ENCODE measurements around the gene HEATR3. TPM values are rescaled to one million over a fixed set of nuclear protein-coding genes. Genes with fewer than 3 reads are reported as not detected.

Gene HEATR3
- total RNA-seq, 2 donors from 2014 or later, result 18.1 to 26.9 TPM

GRCh38 chr16:50102051-50102746 lies 36.4 kb downstream of the HEATR3 start:
- Histone ChIP-seq H3K9ac (ENCODE audit: low read depth in 2 of 2, low read length in 2 of 2) (no peak overlapping the region), H3K4me1 (no peaks in the 10 kb centered on the region), H3K27me3 (no peaks in the 10 kb centered on the region), H3K36me3 (peaks cover 3% of the 10 kb centered on the region), H3K27ac (no peak overlapping the region), H3K9me3 (no peaks in the 10 kb centered on the region), H3K4me3 (no peak overlapping the region)
- TF ChIP-seq, protein P1, sequence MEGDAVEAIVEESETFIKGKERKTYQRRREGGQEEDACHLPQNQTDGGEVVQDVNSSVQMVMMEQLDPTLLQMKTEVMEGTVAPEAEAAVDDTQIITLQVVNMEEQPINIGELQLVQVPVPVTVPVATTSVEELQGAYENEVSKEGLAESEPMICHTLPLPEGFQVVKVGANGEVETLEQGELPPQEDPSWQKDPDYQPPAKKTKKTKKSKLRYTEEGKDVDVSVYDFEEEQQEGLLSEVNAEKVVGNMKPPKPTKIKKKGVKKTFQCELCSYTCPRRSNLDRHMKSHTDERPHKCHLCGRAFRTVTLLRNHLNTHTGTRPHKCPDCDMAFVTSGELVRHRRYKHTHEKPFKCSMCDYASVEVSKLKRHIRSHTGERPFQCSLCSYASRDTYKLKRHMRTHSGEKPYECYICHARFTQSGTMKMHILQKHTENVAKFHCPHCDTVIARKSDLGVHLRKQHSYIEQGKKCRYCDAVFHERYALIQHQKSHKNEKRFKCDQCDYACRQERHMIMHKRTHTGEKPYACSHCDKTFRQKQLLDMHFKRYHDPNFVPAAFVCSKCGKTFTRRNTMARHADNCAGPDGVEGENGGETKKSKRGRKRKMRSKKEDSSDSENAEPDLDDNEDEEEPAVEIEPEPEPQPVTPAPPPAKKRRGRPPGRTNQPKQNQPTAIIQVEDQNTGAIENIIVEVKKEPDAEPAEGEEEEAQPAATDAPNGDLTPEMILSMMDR (IDR thresholded peaks at IDR 0.05), result no peak
- intact Hi-C loops (cut with DNase I), result no loop called here
- DNase-seq, result no peak

DNA sequence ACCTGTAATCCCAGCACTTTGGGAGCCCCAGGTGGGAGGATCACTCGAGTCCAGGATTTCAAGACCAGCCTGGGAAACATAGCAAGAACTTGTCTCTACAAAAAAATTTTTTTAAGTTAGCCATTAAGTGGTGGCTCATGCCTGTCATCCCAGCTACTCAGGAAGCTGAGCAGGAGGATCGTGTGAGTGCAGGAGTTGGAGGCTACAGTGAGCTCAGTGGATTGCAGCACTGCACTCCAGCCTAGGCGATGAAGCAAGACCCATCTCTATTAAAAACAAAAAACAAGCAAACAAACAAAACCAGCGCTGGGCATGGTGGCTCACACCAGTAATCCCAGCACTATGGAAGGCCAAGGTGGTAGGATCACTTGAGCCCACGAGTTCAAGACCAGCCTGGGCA lies 38.0 kb downstream of the HEATR3 start:
- Histone ChIP-seq H3K4me1 (no peaks in the 10 kb centered on the region), H3K27ac (no peak overlapping the region), H3K4me3 (no peak overlapping the region), H3K27me3 (no peaks in the 10 kb centered on the region), H3K36me3 (peaks cover 3% of the 10 kb centered on the region), H3K9me3 (no peaks in the 10 kb centered on the region), H3K9ac (ENCODE audit: low read depth in 2 of 2, low read length in 2 of 2) (no peak overlapping the region)
- DNase-seq, result no peak
- intact Hi-C loops (cut with DNase I), result no loop called here
- TF ChIP-seq, protein P1 (IDR thresholded peaks at IDR 0.05), result no peak

DNA sequence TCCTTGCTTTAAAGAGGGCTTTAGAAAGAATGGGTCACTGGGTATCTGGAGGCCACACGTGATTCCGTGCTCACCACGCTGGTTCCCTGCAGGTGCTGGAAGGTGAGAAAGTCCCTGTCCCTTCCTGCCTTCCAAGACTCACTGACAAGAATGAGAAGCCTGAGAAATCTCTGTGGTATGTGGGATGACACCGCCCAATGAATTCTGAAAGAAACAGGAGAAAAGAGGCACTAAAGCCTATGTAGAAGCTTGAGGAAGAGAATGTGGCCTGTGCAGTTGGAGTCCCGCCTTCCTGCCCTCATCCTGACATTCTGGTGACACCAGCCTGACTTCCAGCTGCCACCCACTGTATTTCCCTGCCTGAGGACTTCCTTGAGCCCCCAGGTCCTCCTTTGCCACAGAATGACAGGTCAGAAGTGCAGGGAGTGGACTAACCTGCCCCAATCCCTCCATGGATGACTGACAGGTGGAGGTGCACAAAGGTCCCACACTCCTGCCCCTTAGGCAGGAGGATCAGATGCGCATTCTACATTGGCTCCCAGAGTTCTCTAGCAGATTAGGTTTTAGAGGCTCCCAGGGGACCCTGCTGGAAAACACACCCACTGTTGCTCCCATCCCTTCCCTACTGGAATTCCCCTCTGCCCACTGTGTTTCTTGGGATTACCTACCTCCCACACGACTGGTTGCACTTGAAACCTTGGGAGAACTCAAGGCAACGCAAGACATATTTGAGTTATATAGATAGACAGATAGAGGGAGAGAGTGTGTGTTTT lies 48.8 kb downstream of the HEATR3 start:
- no peak for DNase-seq
- Histone ChIP-seq H3K9ac (ENCODE audit: low read depth in 2 of 2, low read length in 2 of 2) (no peak overlapping the region), H3K4me1 (no peaks in the 10 kb centered on the region), H3K27me3 (no peaks in the 10 kb centered on the region), H3K4me3 (no peak overlapping the region), H3K27ac (no peak overlapping the region), H3K9me3 (no peaks in the 10 kb centered on the region), H3K36me3 (no peaks in the 10 kb centered on the region)
- intact Hi-C loops (cut with DNase I), result no loop called here
- TF ChIP-seq, protein P1 (IDR thresholded peaks at IDR 0.05), result no peak

- Histone ChIP-seq H3K9ac (ENCODE audit: low read depth in 2 of 2, low read length in 2 of 2) (no peak overlapping the region), H3K27me3 (no peaks in the 10 kb centered on the region), H3K27ac (no peak overlapping the region), H3K4me3 (no peak overlapping the region), H3K4me1 (no peaks in the 10 kb centered on the region), H3K36me3 (no peaks in the 10 kb centered on the region), H3K9me3 (no peaks in the 10 kb centered on the region)
- intact Hi-C loops (cut with DNase I), result no loop called here
- TF ChIP-seq, protein P1 (IDR thresholded peaks at IDR 0.05), result no peak
- DNase-seq, result no peak
Measured at GRCh38 chr16:50120711-50121110, 54.9 kb downstream of the HEATR3 start.

GRCh38 chr16:50121278-50121677 lies 55.5 kb downstream of the HEATR3 start:
- DNase-seq, result no peak
- no peaks in the 10 kb centered on the region for H3K4me1 ChIP-seq
- H3K27ac ChIP-seq, result no peak overlapping the region
- no peaks in the 10 kb centered on the region for H3K27me3 ChIP-seq
- no peak overlapping the region for H3K9ac ChIP-seq (ENCODE audit: low read depth in 2 of 2, low read length in 2 of 2)
- no peaks in the 10 kb centered on the region for H3K36me3 ChIP-seq
- intact Hi-C loops (cut with DNase I), result no loop called here
- TF ChIP-seq, protein P1 (IDR thresholded peaks at IDR 0.05), result no peak
- H3K9me3 ChIP-seq, result no peaks in the 10 kb centered on the region
- H3K4me3 ChIP-seq, result no peak overlapping the region
